Mesenchymal stem cell (in vitro differentiated cells and primary cell): Measurements from ENCODE around the gene LPCAT1.
A peak's percentile ranks its signal among the peaks of the same experiment; 100 is the strongest.

Experiments used
- DNase-seq: peaks from one replicate; pipeline ENCODE4 v3.0.0-alpha.2; 2013
- H2AFZ ChIP-seq: one replicate; pipeline ENCODE4 v1.6.1; 2013; ENCODE audit warnings: low read depth, mild to moderate bottlenecking, control low read depth, inconsistent platforms, low read length, moderate library complexity
- H2AK5ac ChIP-seq: 2 replicates; pipeline ENCODE4 v1.6.1; 2013; ENCODE audit warnings: low read length, moderate library complexity, mild to moderate bottlenecking, inconsistent platforms; ENCODE audit not compliant: severe bottlenecking
- H2BK120ac ChIP-seq: one replicate; pipeline ENCODE4 v1.6.1; 2013; ENCODE audit warnings: low read depth, mild to moderate bottlenecking, inconsistent platforms, low read length, moderate library complexity
- H2BK12ac ChIP-seq, 2 experiments: one replicate each; pipeline ENCODE4 v1.6.1; 2013; ENCODE audit warnings: inconsistent platforms in 2 of 2, low read length in 2 of 2, mild to moderate bottlenecking in 2 of 2, moderate library complexity in 2 of 2, control low read depth in 1 of 2
- H2BK15ac ChIP-seq: one replicate; pipeline ENCODE4 v1.6.1; 2013; ENCODE audit warnings: mild to moderate bottlenecking, low read depth, inconsistent platforms; ENCODE audit not compliant: poor library complexity, severe bottlenecking
- H2BK5ac ChIP-seq: 2 replicates; pipeline ENCODE4 v1.6.1; 2013; ENCODE audit warnings: low read depth, mild to moderate bottlenecking, low read length, control low read depth, inconsistent platforms; ENCODE audit not compliant: poor library complexity, severe bottlenecking
- H3K14ac ChIP-seq, 2 experiments: one replicate each; pipeline ENCODE4 v1.6.1; 2013; ENCODE audit warnings: inconsistent platforms in 2 of 2, low read length in 2 of 2, control low read depth in 1 of 2, mild to moderate bottlenecking in 1 of 2, moderate library complexity in 1 of 2
- H3K18ac ChIP-seq, 2 experiments: one replicate each; pipeline ENCODE4 v1.6.1; 2013; ENCODE audit warnings: inconsistent platforms in 2 of 2, low read length in 2 of 2, control low read depth in 1 of 2, low read depth in 1 of 2, mild to moderate bottlenecking in 1 of 2
- H3K23ac ChIP-seq, 2 experiments: one replicate each; pipeline ENCODE4 v1.6.1; 2013; ENCODE audit warnings: inconsistent platforms in 2 of 2, low read length in 2 of 2, mild to moderate bottlenecking in 2 of 2, moderate library complexity in 2 of 2, control low read depth in 1 of 2
- H3K27ac ChIP-seq: 2 replicates; pipeline ENCODE4 v1.5.1; 2013; ENCODE audit warnings: mild to moderate bottlenecking, moderate library complexity, low read length, control low read depth, inconsistent platforms; ENCODE audit not compliant: poor library complexity, severe bottlenecking
- H3K27me3 ChIP-seq, 2 experiments: 2 replicates each; pipeline versions ENCODE4 v1.6.1 to v1.7.0; 2013; ENCODE audit warnings: low read length in 2 of 2, mild to moderate bottlenecking in 2 of 2, moderate library complexity in 2 of 2, control low read depth in 1 of 2, inconsistent platforms in 1 of 2; ENCODE audit not compliant: control insufficient read depth in 1 of 2, insufficient read depth in 1 of 2
- H3K36me3 ChIP-seq, 2 experiments: 2 replicates each; pipeline versions ENCODE4 v1.6.1 to v1.7.0; 2013; ENCODE audit warnings: low read length in 2 of 2, control low read depth in 1 of 2, inconsistent platforms in 1 of 2, low read depth in 1 of 2, mild to moderate bottlenecking in 1 of 2; ENCODE audit not compliant: insufficient read depth in 2 of 2, control insufficient read depth in 1 of 2
- H3K4ac ChIP-seq, 2 experiments: one replicate each; pipeline ENCODE4 v1.6.1; 2013; ENCODE audit warnings: inconsistent platforms in 2 of 2, low read length in 2 of 2, mild to moderate bottlenecking in 2 of 2, moderate library complexity in 2 of 2, control low read depth in 1 of 2, low read depth in 1 of 2
- H3K4me1 ChIP-seq: 2 replicates; pipeline ENCODE4 v1.6.1; 2013; ENCODE audit warnings: low read depth, low read length, control low read depth; ENCODE audit not compliant: control insufficient read depth, insufficient read depth
- H3K4me2 ChIP-seq: 2 replicates; pipeline ENCODE4 v1.6.1; 2013; ENCODE audit warnings: low read length, mild to moderate bottlenecking, inconsistent platforms; ENCODE audit not compliant: poor library complexity, severe bottlenecking
- H3K4me3 ChIP-seq, 2 experiments: 2 replicates each; pipeline versions ENCODE4 v1.5.1 to v1.7.0; 2013; ENCODE audit warnings: low read length in 2 of 2, mild to moderate bottlenecking in 2 of 2, control low read depth in 1 of 2, low read depth in 1 of 2; ENCODE audit not compliant: insufficient read depth in 1 of 2
- H3K79me1 ChIP-seq: replicated peaks from 2 replicates; pipeline ENCODE4 v1.6.1; 2013; ENCODE audit warnings: mild to moderate bottlenecking, control low read depth, low read length, inconsistent platforms; ENCODE audit not compliant: poor library complexity, severe bottlenecking
- H3K9ac ChIP-seq: 2 replicates; pipeline ENCODE4 v1.7.0; 2013; ENCODE audit warnings: mild to moderate bottlenecking, low read length, moderate library complexity
- H3K9me3 ChIP-seq: 2 replicates; pipeline ENCODE4 v1.7.0; 2013; ENCODE audit warnings: mild to moderate bottlenecking, low read length; ENCODE audit not compliant: control insufficient read depth
- H4K8ac ChIP-seq: one replicate; pipeline ENCODE4 v1.6.1; 2013; ENCODE audit warnings: inconsistent platforms, mild to moderate bottlenecking, low read length, moderate library complexity
- H4K91ac ChIP-seq: one replicate; pipeline ENCODE4 v1.6.1; 2013; ENCODE audit warnings: mild to moderate bottlenecking, low read length, inconsistent platforms
- WGBS: methylation state at CpG from one replicate; pipeline ENCODE4 v1.1.7; 2013; ENCODE audit warnings: mixed read lengths; 5-methylcytosine and 5-hydroxymethylcytosine counted together

LPCAT1 gene

DNA sequence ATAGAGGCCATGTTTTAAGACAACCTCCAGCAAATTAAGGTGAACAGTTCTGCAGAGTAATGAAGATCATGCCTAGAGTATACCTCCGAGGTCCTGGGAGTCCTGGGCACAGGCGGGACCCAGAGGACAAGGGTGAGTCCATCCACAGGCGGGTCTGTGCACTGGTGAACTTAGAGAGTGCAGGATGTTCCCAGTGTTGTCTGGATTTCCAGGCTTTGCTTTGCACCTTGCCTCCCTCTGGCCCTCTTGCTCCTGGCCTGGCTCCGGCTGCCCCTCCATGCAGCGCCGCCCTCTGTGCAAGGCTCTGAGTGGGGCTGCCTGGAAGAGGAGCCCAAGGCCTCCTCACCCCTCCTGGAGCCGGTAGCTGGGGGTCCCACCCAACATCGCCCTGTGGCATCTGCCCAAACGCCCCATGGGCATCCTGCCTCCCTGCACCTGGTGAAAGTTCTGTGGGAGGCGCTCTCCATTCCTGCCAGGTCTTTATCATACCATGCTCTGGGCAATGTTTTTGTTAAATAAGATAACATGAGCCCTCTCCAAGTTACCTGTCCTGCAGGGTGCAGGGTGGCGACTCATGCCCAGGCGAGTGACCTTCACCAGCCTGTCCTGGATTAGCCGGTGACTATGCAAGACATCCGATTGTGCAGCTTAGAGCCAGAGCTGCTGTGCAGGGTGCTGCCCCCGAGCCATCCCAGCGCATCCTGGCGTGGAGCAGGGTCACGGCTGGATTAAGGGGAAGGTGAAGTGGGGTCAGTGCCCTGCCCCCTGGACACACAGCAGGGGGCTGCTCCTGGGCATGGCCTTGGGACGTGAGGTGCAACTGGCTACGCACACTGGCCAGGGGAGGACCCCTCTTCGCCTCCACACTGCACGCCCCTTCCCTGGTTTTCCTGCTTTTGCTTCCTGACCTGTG is 41.3 kb upstream of the LPCAT1 start:
- H3K4me3 ChIP-seq: no peak overlapping the region
- H3K27me3 ChIP-seq: peaks cover 0 to 6% of the 10 kb centered on the region in 2 experiments
- H2AK5ac ChIP-seq: peak overlapping the region; percentile 21
- no peak overlapping the region for H3K4ac ChIP-seq
- H3K9me3 ChIP-seq: no peaks in the 10 kb centered on the region
- peaks cover 44% of the 10 kb centered on the region for H3K4me1 ChIP-seq
- no peaks in the 10 kb centered on the region for H3K36me3 ChIP-seq
- no peak overlapping the region for H3K27ac ChIP-seq
- no peak overlapping the region for H3K23ac ChIP-seq
- no peaks in the 10 kb centered on the region for H3K79me1 ChIP-seq
- no peak overlapping the region for H4K91ac ChIP-seq
- peak overlapping the region in 1 of 2 experiments; percentile 4 for H3K14ac ChIP-seq
- no peak overlapping the region for H2BK5ac ChIP-seq
- H3K4me2 ChIP-seq: no peak overlapping the region
- H4K8ac ChIP-seq: no peak overlapping the region
- no peak overlapping the region for H2BK120ac ChIP-seq
- no peak for DNase-seq
- H2BK15ac ChIP-seq: no peak overlapping the region
- peak overlapping the region in 1 of 2 experiments; percentile 80 for H2BK12ac ChIP-seq
- 95% methylated on average over 22 of the region's 22 CpGs for WGBS
- no peak overlapping the region for H2AFZ ChIP-seq
- no peak overlapping the region for H3K9ac ChIP-seq
- no peak overlapping the region for H3K18ac ChIP-seq

DNA sequence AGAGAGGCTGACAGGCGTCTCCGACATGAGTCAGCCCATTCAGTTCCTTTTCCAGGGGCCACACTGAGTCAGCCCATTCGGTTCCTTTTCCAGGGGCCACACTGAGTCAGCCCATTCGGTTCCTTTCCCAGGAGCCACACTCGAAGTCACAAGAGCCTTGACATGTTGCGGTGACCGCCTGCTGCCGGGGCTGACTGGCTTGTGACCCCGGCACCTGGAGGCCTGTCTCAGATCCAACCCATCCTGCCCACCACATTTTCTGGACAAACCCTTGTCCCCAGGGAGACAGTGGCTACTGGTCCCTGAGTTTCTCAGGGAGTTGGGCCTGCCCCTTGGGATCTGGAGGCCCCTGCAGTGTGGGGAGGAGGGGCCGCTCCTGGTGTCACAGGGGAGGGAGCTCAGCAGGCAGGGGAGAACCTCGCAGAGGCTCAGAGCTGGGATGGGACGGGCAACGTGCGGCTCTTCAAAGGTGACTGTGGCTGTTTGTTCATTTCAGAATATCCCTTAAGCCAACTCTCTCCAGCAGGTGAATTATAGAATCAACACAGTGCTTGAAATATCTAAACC is 40.5 kb upstream of the LPCAT1 start:
- Histone ChIP-seq H3K14ac (no peak overlapping the region), H3K4me1 (peaks cover 44% of the 10 kb centered on the region), H4K91ac (no peak overlapping the region), H2AFZ (no peak overlapping the region), H3K4ac (no peak overlapping the region), H2AK5ac (no peak overlapping the region), H4K8ac (no peak overlapping the region), H3K9ac (no peak overlapping the region), H2BK12ac (no peak overlapping the region), H3K4me3 (no peak overlapping the region), H3K23ac (peak overlapping the region in 1 of 2 experiments; percentile 28), H3K9me3 (no peaks in the 10 kb centered on the region), H3K4me2 (no peak overlapping the region), H3K27ac (no peak overlapping the region), H2BK15ac (no peak overlapping the region), H3K36me3 (no peaks in the 10 kb centered on the region), H3K79me1 (no peaks in the 10 kb centered on the region), H3K18ac (no peak overlapping the region), H2BK120ac (no peak overlapping the region), H3K27me3 (peaks cover 0 to 6% of the 10 kb centered on the region in 2 experiments), H2BK5ac (no peak overlapping the region)
- 47% methylated on average over 13 of the region's 14 CpGs for WGBS
- DNase-seq: peak; percentile 52

DNA sequence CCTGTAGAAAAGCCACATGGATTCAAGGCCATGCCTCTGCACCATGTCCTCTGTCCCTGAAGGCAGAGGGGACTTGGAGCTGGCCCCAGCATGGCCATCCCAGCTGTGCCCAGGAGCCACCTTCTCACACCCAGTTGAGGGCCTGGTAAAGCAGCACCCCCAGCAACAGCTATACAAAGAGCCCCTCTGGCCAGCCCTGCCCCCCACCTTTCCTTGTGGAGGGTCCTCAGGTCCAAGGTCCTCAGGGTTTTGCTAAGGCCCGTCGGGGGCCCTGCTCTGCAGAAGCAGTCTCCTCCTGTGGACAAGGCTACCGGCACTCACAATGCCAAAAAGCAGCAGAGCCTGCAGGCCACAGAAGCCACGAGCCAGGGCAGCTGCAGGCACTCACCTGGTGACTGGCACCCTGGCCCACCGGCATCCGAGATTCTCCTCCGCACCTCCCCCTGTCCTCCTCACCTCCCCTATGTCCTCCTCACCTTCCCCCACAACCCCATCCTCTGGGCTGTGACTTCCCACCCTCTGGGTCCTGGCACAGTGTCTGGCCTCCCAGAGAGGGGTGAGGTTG is 39.9 kb upstream of the LPCAT1 start:
- H4K8ac ChIP-seq: no peak overlapping the region
- H4K91ac ChIP-seq: no peak overlapping the region
- H2BK12ac ChIP-seq: no peak overlapping the region
- H3K14ac ChIP-seq: peak overlapping the region in 1 of 2 experiments; percentile 86
- no peak overlapping the region for H3K9ac ChIP-seq
- H3K27me3 ChIP-seq: peaks cover 0 to 6% of the 10 kb centered on the region in 2 experiments
- WGBS: 90% methylated on average over 7 of the region's 7 CpGs
- no peak overlapping the region for H3K4me3 ChIP-seq
- H3K79me1 ChIP-seq: no peaks in the 10 kb centered on the region
- no peak overlapping the region for H3K4ac ChIP-seq
- H3K36me3 ChIP-seq: no peaks in the 10 kb centered on the region
- no peak overlapping the region for H2BK5ac ChIP-seq
- no peak overlapping the region for H2AFZ ChIP-seq
- no peak overlapping the region for H2BK120ac ChIP-seq
- no peak overlapping the region for H3K18ac ChIP-seq
- no peak overlapping the region for H3K27ac ChIP-seq
- DNase-seq: no peak
- no peak overlapping the region for H2AK5ac ChIP-seq
- peaks cover 43% of the 10 kb centered on the region for H3K4me1 ChIP-seq
- no peak overlapping the region for H3K23ac ChIP-seq
- H2BK15ac ChIP-seq: no peak overlapping the region
- H3K9me3 ChIP-seq: no peaks in the 10 kb centered on the region
- no peak overlapping the region for H3K4me2 ChIP-seq

DNA sequence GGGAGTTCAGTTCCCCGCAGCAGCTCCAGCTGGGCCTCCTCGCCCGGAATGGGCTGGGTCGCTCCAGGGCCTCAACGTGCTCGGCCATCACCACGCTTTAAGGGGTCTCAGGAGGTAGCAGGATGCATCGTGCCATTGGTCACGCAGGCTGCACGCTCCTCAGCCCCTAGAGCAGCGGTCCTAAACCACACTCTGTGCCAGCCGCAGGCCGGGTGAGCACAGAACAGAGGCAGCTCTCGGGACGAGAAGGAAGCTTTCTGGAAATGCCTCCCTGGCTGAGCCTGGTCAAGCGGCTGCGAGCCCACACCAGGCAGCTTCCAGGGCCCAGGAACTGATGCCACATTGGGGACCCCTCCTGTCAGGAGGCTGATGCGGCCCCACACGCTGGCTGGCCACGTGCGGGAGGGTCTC is 39.3 kb upstream of the LPCAT1 start:
- Histone ChIP-seq H3K14ac (no peak overlapping the region), H3K9ac (no peak overlapping the region), H4K91ac (no peak overlapping the region), H3K36me3 (no peaks in the 10 kb centered on the region), H3K23ac (no peak overlapping the region), H3K9me3 (no peaks in the 10 kb centered on the region), H3K27ac (no peak overlapping the region), H3K79me1 (no peaks in the 10 kb centered on the region), H2BK5ac (no peak overlapping the region), H2BK120ac (no peak overlapping the region), H2AFZ (no peak overlapping the region), H2AK5ac (no peak overlapping the region), H2BK12ac (no peak overlapping the region), H4K8ac (no peak overlapping the region), H3K27me3 (peaks cover 0 to 6% of the 10 kb centered on the region in 2 experiments), H3K4me3 (no peak overlapping the region), H2BK15ac (no peak overlapping the region), H3K4me2 (no peak overlapping the region), H3K4ac (no peak overlapping the region), H3K4me1 (peaks cover 40% of the 10 kb centered on the region), H3K18ac (no peak overlapping the region)
- 97% methylated on average over 21 of the region's 21 CpGs for WGBS
- no peak for DNase-seq
